ENCODE data around the gene HBG1.

DNA sequence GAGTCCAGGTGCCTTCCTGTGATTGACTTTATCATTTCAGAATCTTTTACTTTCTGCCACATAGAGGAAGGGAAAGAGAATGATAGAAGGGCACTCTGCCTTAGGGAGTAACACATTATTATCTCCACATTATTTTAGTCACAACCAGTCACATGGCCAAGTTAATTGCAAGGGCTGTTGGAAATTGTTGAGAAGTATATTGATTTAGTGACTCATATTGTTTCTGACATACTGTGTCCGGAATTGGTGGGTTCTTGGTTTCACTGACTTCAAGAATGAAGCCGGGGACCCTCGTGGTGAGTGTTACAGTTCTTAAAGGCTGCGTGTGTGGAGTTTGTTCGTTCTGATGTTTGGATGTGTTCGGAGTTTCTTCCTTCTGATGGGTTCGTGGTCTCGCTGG lies 43.4 kb upstream of the HBG1 start:
- TF ChIP-seq BRCA1 (IDR thresholded peaks at IDR 0.05; ENCODE audit: low read depth, low read length): no peak
- no peak for TF ChIP-seq NBN (IDR thresholded peaks at IDR 0.05)
- TF ChIP-seq KDM1A (IDR thresholded peaks at IDR 0.05; ENCODE audit: borderline replicate concordance): no peak
- no peak for TF ChIP-seq RAD21 (IDR thresholded peaks at IDR 0.05; ENCODE audit: insufficient read depth, low read depth, low read length)
- TF ChIP-seq ZNF274 (IDR thresholded peaks at IDR 0.05; ENCODE audit: insufficient read depth, insufficient read length): no peak
- no peak for TF ChIP-seq NFYB (IDR thresholded peaks at IDR 0.05; ENCODE audit: insufficient read depth, low read depth, low read length)

Data from GM12878 (cell line).